ENCODE results near the gene MED13. TPM values are rescaled to one million over a fixed set of nuclear protein-coding genes. Genes with fewer than 3 reads are reported as not detected.

MED13 gene
- total RNA-seq, 1 experiment from 2014 or later = 96.0 TPM

- BruUV-seq (replicated peaks) = no TSS peak
- peaks cover 77% of the 10 kb centered on the region for H3K79me2 ChIP-seq (ENCODE audit: insufficient read depth, low read length)
- no peak for TF ChIP-seq ZFX (IDR thresholded peaks at IDR 0.05)
- no peak for TF ChIP-seq RAD21 (IDR thresholded peaks at IDR 0.05; ENCODE audit: low read depth)
- TF ChIP-seq SIN3A (IDR thresholded peaks at IDR 0.05; ENCODE audit: low read depth) = no peak
- TF ChIP-seq POLR2AphosphoS5 (IDR thresholded peaks at IDR 0.05; ENCODE audit: low read depth, low read length) = no peak
- TF ChIP-seq REST (IDR thresholded peaks at IDR 0.05; ENCODE audit: low read depth) = no peak
- no peak for TF ChIP-seq CTCF (IDR thresholded peaks at IDR 0.05 in 2 of 3, conservative IDR thresholded peaks at IDR 0.05 in 1 of 3; ENCODE audit: borderline replicate concordance in 1 of 3, insufficient read depth in 1 of 3, low read depth in 2 of 3, low read length in 2 of 3)
- TF ChIP-seq, protein P1, sequence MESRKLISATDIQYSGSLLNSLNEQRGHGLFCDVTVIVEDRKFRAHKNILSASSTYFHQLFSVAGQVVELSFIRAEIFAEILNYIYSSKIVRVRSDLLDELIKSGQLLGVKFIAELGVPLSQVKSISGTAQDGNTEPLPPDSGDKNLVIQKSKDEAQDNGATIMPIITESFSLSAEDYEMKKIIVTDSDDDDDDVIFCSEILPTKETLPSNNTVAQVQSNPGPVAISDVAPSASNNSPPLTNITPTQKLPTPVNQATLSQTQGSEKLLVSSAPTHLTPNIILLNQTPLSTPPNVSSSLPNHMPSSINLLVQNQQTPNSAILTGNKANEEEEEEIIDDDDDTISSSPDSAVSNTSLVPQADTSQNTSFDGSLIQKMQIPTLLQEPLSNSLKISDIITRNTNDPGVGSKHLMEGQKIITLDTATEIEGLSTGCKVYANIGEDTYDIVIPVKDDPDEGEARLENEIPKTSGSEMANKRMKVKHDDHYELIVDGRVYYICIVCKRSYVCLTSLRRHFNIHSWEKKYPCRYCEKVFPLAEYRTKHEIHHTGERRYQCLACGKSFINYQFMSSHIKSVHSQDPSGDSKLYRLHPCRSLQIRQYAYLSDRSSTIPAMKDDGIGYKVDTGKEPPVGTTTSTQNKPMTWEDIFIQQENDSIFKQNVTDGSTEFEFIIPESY (IDR thresholded peaks at IDR 0.05; ENCODE audit: extremely low read depth, insufficient replicate concordance, low read length) = no peak
- no peak for TF ChIP-seq EZH2 (IDR thresholded peaks at IDR 0.05)
- TF ChIP-seq TCF7L2 (IDR thresholded peaks at IDR 0.05; ENCODE audit: borderline replicate concordance, extremely low read depth, insufficient read depth, insufficient read length) = no peak
- TF ChIP-seq POLR2A (IDR thresholded peaks at IDR 0.05; ENCODE audit: borderline replicate concordance, extremely low read depth, insufficient read depth, insufficient read length) = no peak
- H3K27ac ChIP-seq (ENCODE audit: low read depth, low read length) = no peak overlapping the region
- H4K20me1 ChIP-seq (ENCODE audit: insufficient read depth) = no peaks in the 10 kb centered on the region; the same call in 1 of the 2 replicates
- intact Hi-C loops (cut with micrococcal nuclease) = no loop called here
- ATAC-seq (no peak), DNase-seq (ENCODE audit: low read depth, low spot score) (no peak)
- no peak overlapping the region for H3K4me2 ChIP-seq (ENCODE audit: low read length)
- H3K9ac ChIP-seq (ENCODE audit: low read length) = no peak overlapping the region
- no peaks in the 10 kb centered on the region for H3K9me2 ChIP-seq (ENCODE audit: insufficient read depth)
- ChIA-PET POLR2A (no interaction called here), CTCF (no interaction called here), RAD21 (ENCODE audit: low non-redundant PET in 1 of 2, low total read pairs in 2 of 2, uncharacterized antibody in 2 of 2, unreplicated experiment in 2 of 2) (no interaction called here)
- no peak overlapping the region for H2AFZ ChIP-seq (ENCODE audit: low read depth, low read length, poor library complexity, severe bottlenecking)
- no peak overlapping the region for H3K4me3 ChIP-seq (replicated peaks in 1 of 2; ENCODE audit: low read depth in 1 of 2, low read length in 2 of 2)
- H3K9me3 ChIP-seq (ENCODE audit: control insufficient read depth in 1 of 2, insufficient read depth in 1 of 2, low read depth in 1 of 2, low read length in 2 of 2) = no peaks in the 10 kb centered on the region
- H3K27me3 ChIP-seq (ENCODE audit: insufficient read depth, low read length) = no peaks in the 10 kb centered on the region
- no peaks in the 10 kb centered on the region for H3K4me1 ChIP-seq (ENCODE audit: control insufficient read depth in 1 of 2, insufficient read depth in 2 of 2, low read length in 2 of 2)
- peaks cover 17 to 26% of the 10 kb centered on the region in 2 experiments for H3K36me3 ChIP-seq (ENCODE audit: control insufficient read depth in 1 of 2, insufficient read depth in 2 of 2, low read length in 2 of 2)
These were observed 91.0 kb downstream of the MED13 start for GRCh38 chr17:61974115-61974514.

Measured in HCT116 (cell line).